ENCODE measurements around the gene CDKAL1.

GRCh38 chr6:21037453-21037852 is 503.2 kb downstream of the CDKAL1 start:
- TF ChIP-seq REST (IDR thresholded peaks at IDR 0.05; ENCODE audit: borderline replicate concordance in 1 of 2, low read depth in 1 of 2, low read length in 2 of 2) (no peak), EZH2 (conservative IDR thresholded peaks at IDR 0.05; ENCODE audit: low read depth, low read length) (no peak), FOSL1 (CRISPR knock-in tag; IDR thresholded peaks at IDR 0.05; ENCODE audit: borderline replicate concordance) (no peak), WIZ (CRISPR knock-in tag; IDR thresholded peaks at IDR 0.05) (no peak), DDIT3 (CRISPR knock-in tag; IDR thresholded peaks at IDR 0.05) (no peak), ZBTB20 (CRISPR knock-in tag; IDR thresholded peaks at IDR 0.05; ENCODE audit: borderline replicate concordance, low read depth) (no peak), CBFB (CRISPR knock-in tag; IDR thresholded peaks at IDR 0.05) (no peak), RERE (CRISPR knock-in tag; IDR thresholded peaks at IDR 0.05; ENCODE audit: low read depth) (no peak), ZNF280B (CRISPR knock-in tag; IDR thresholded peaks at IDR 0.05; ENCODE audit: borderline replicate concordance) (no peak)
